Right ventricle myocardium superior (tissue), 1 donor: ENCODE results near the gene ZG16B. TPM values are rescaled to one million over a fixed set of nuclear protein-coding genes. Genes with fewer than 3 reads are reported as not detected.

Experiments
- total RNA-seq: library from RNA; stranded (reverse); fragmentation: NEBNext Ultra II Directional; extraction: Animal tissue kit (Norgen Biotek cat#: 25700); gene quantifications from one replicate; pipeline ENCODE4 v1.2.1, GENCODE V29; 2021
- donor health status: DM: no; HTN: yes; CAD: no; lungs with severe emphysema.

The ZG16B gene
- total RNA-seq, 1 donor from 2014 or later, result not detected

Other genes starting within 250 kb of the ZG16B start
- 9.8 TPM for gene KCTD5, start 147.8 kb upstream of the ZG16B start, total RNA-seq
- gene PRSS27, start 110.1 kb upstream of the ZG16B start, total RNA-seq, result 0.30 TPM
- 243 TPM for gene SRRM2, start 77.7 kb upstream of the ZG16B start, total RNA-seq
- gene ELOB, start 53.0 kb upstream of the ZG16B start, total RNA-seq, result 299 TPM
- not detected for gene PRSS33, start 42.7 kb upstream of the ZG16B start, total RNA-seq
- gene PRSS41, start 31.8 kb upstream of the ZG16B start, total RNA-seq, result not detected
- gene PRSS21, start 13.1 kb upstream of the ZG16B start, total RNA-seq, result not detected
- gene PRSS22, start 27.9 kb downstream of the ZG16B start, total RNA-seq, result not detected
- 27.9 TPM for gene FLYWCH2, start 52.9 kb downstream of the ZG16B start, total RNA-seq
- 36.8 TPM for gene FLYWCH1, start 81.6 kb downstream of the ZG16B start, total RNA-seq
- gene KREMEN2, start 134.0 kb downstream of the ZG16B start, total RNA-seq, result not detected
- 7.7 TPM for gene PAQR4, start 139.0 kb downstream of the ZG16B start, total RNA-seq
- 1.1 TPM for gene PKMYT1, start 150.1 kb downstream of the ZG16B start, total RNA-seq
- 0.73 TPM for gene CLDN9, start 182.6 kb downstream of the ZG16B start, total RNA-seq
- gene CLDN6, start 187.9 kb downstream of the ZG16B start, total RNA-seq, result not detected
- 29.4 TPM for gene TNFRSF12A, start 190.1 kb downstream of the ZG16B start, total RNA-seq
- gene HCFC1R1, start 193.6 kb downstream of the ZG16B start, total RNA-seq, result 53.5 TPM
- 11.0 TPM for gene THOC6, start 193.7 kb downstream of the ZG16B start, total RNA-seq
- not detected for gene BICDL2, start 206.6 kb downstream of the ZG16B start, total RNA-seq
- 1.3 TPM for gene MMP25, start 216.3 kb downstream of the ZG16B start, total RNA-seq
- gene IL32, start 235.3 kb downstream of the ZG16B start, total RNA-seq, result 42.6 TPM